Stimulated activated memory B cell treated with anti-CD40 and anti-IgM and Interleukin-4, amounts not matched to agents 10 μg/mL and 1 μg/mL and 100 μg/mL, for 72 hours (primary cell): ENCODE measurements around the gene SLC41A1.

Experiments used
- ATAC-seq: fragments of 150-1000 bp; cut with Tn5 transposase; 2 replicates; pipeline ENCODE4 v1.10.0; 2021
- H3K27ac Mint-ChIP-seq: one replicate; pipeline ENCODE4 v1.8.0; 2022; ENCODE audit warnings: mild to moderate bottlenecking, mixed read lengths
- H3K27me3 Mint-ChIP-seq: one replicate; pipeline ENCODE4 v1.8.0; 2022; ENCODE audit warnings: mixed read lengths
- H3K36me3 Mint-ChIP-seq: one replicate; pipeline ENCODE4 v1.8.0; 2022; ENCODE audit warnings: mixed read lengths
- H3K4me1 Mint-ChIP-seq: one replicate; pipeline ENCODE4 v1.8.0; 2022; ENCODE audit warnings: mixed read lengths
- H3K4me3 Mint-ChIP-seq: one replicate; pipeline ENCODE4 v1.8.0; 2022; ENCODE audit warnings: mild to moderate bottlenecking, moderate library complexity, mixed read lengths
- H3K9me3 Mint-ChIP-seq: one replicate; pipeline ENCODE4 v1.8.0; 2022; ENCODE audit warnings: mixed read lengths

SLC41A1 gene

GRCh38 chr1:205805082-205805711, 7.8 kb downstream of the SLC41A1 start:
- peak overlapping the region; percentile 73 for H3K27ac Mint-ChIP-seq
- H3K9me3 Mint-ChIP-seq = no peaks in the 10 kb centered on the region
- H3K4me1 Mint-ChIP-seq = peaks cover 62% of the 10 kb centered on the region
- ATAC-seq = peak; percentile 58
- H3K4me3 Mint-ChIP-seq = peak overlapping the region; percentile 56
- H3K27me3 Mint-ChIP-seq = no peaks in the 10 kb centered on the region
- H3K36me3 Mint-ChIP-seq = peaks cover 62% of the 10 kb centered on the region

- no peak for ATAC-seq
- Mint-ChIP-seq H3K9me3 (no peaks in the 10 kb centered on the region), H3K4me3 (no peak overlapping the region), H3K27me3 (no peaks in the 10 kb centered on the region), H3K36me3 (peaks cover 62% of the 10 kb centered on the region), H3K27ac (peak overlapping the region; percentile 73), H3K4me1 (peaks cover 56% of the 10 kb centered on the region)
These were observed 8.4 kb downstream of the SLC41A1 start for GRCh38 chr1:205804605-205805004.

GRCh38 chr1:205803986-205804385, 9.0 kb downstream of the SLC41A1 start:
- Mint-ChIP-seq H3K4me3 (no peak overlapping the region), H3K36me3 (peaks cover 61% of the 10 kb centered on the region), H3K4me1 (peaks cover 50% of the 10 kb centered on the region), H3K27ac (peak overlapping the region; percentile 73), H3K27me3 (no peaks in the 10 kb centered on the region), H3K9me3 (no peaks in the 10 kb centered on the region)
- no peak for ATAC-seq

GRCh38 chr1:205802060-205802459, 10.9 kb downstream of the SLC41A1 start:
- no peak overlapping the region for H3K27ac Mint-ChIP-seq
- H3K9me3 Mint-ChIP-seq = no peaks in the 10 kb centered on the region
- peaks cover 64% of the 10 kb centered on the region for H3K36me3 Mint-ChIP-seq
- H3K27me3 Mint-ChIP-seq = no peaks in the 10 kb centered on the region
- H3K4me3 Mint-ChIP-seq = no peak overlapping the region
- H3K4me1 Mint-ChIP-seq = peaks cover 34% of the 10 kb centered on the region
- ATAC-seq = no peak

- no peak overlapping the region for H3K4me3 Mint-ChIP-seq
- no peaks in the 10 kb centered on the region for H3K27me3 Mint-ChIP-seq
- H3K27ac Mint-ChIP-seq = no peak overlapping the region
- H3K36me3 Mint-ChIP-seq = peaks cover 64% of the 10 kb centered on the region
- ATAC-seq = no peak
- no peaks in the 10 kb centered on the region for H3K9me3 Mint-ChIP-seq
- H3K4me1 Mint-ChIP-seq = peaks cover 26% of the 10 kb centered on the region
These were observed 11.9 kb downstream of the SLC41A1 start for GRCh38 chr1:205800981-205801703.

GRCh38 chr1:205800427-205800826, 12.6 kb downstream of the SLC41A1 start:
- H3K4me3 Mint-ChIP-seq = no peak overlapping the region
- H3K27ac Mint-ChIP-seq = no peak overlapping the region
- ATAC-seq = no peak

GRCh38 chr1:205798577-205798976, 14.4 kb downstream of the SLC41A1 start:
- Mint-ChIP-seq H3K4me3 (no peak overlapping the region), H3K9me3 (no peaks in the 10 kb centered on the region), H3K27ac (peak overlapping the region; percentile 38), H3K36me3 (peaks cover 73% of the 10 kb centered on the region), H3K27me3 (no peaks in the 10 kb centered on the region), H3K4me1 (peaks cover 25% of the 10 kb centered on the region)
- no peak for ATAC-seq

More at GRCh38 chr1:205800427-205800826, 12.6 kb downstream of the SLC41A1 start:
- Mint-ChIP-seq H3K36me3 (peaks cover 64% of the 10 kb centered on the region), H3K9me3 (no peaks in the 10 kb centered on the region), H3K4me1 (peaks cover 24% of the 10 kb centered on the region), H3K27me3 (no peaks in the 10 kb centered on the region)

- Mint-ChIP-seq H3K36me3 (peaks cover 83% of the 10 kb centered on the region), H3K27ac (peak overlapping the region; percentile 89)
These were observed 15.8 kb downstream of the SLC41A1 start for GRCh38 chr1:205797168-205797567.

GRCh38 chr1:205794011-205794730, 18.8 kb downstream of the SLC41A1 start:
- Mint-ChIP-seq H3K27ac (peak overlapping the region; percentile 89), H3K36me3 (peaks cover 92% of the 10 kb centered on the region), H3K9me3 (no peaks in the 10 kb centered on the region), H3K27me3 (no peaks in the 10 kb centered on the region), H3K4me3 (peak overlapping the region; percentile 10), H3K4me1 (peaks cover 46% of the 10 kb centered on the region)
- peak; percentile 84 for ATAC-seq

More at GRCh38 chr1:205797168-205797567, 15.8 kb downstream of the SLC41A1 start:
- H3K9me3 Mint-ChIP-seq = no peaks in the 10 kb centered on the region
- ATAC-seq = no peak
- H3K4me3 Mint-ChIP-seq = no peak overlapping the region
- H3K27me3 Mint-ChIP-seq = no peaks in the 10 kb centered on the region
- H3K4me1 Mint-ChIP-seq = peaks cover 38% of the 10 kb centered on the region

GRCh38 chr1:205792961-205793673, 19.9 kb downstream of the SLC41A1 start:
- H3K27ac Mint-ChIP-seq = peak overlapping the region; percentile 89
- H3K4me1 Mint-ChIP-seq = peaks cover 46% of the 10 kb centered on the region
- peak overlapping the region; percentile 11 for H3K4me3 Mint-ChIP-seq
- ATAC-seq = peak; percentile 25
- no peaks in the 10 kb centered on the region for H3K9me3 Mint-ChIP-seq
- H3K27me3 Mint-ChIP-seq = no peaks in the 10 kb centered on the region
- peaks cover 83% of the 10 kb centered on the region for H3K36me3 Mint-ChIP-seq

GRCh38 chr1:205792481-205792881, 20.5 kb downstream of the SLC41A1 start:
- no peaks in the 10 kb centered on the region for H3K27me3 Mint-ChIP-seq
- H3K4me3 Mint-ChIP-seq = no peak overlapping the region
- peaks cover 46% of the 10 kb centered on the region for H3K4me1 Mint-ChIP-seq
- peaks cover 76% of the 10 kb centered on the region for H3K36me3 Mint-ChIP-seq
- ATAC-seq = peak; percentile 86
- H3K27ac Mint-ChIP-seq = peak overlapping the region; percentile 89
- H3K9me3 Mint-ChIP-seq = no peaks in the 10 kb centered on the region

- Mint-ChIP-seq H3K4me3 (no peak overlapping the region), H3K27ac (peak overlapping the region; percentile 89), H3K27me3 (no peaks in the 10 kb centered on the region), H3K4me1 (peaks cover 46% of the 10 kb centered on the region), H3K36me3 (peaks cover 68% of the 10 kb centered on the region), H3K9me3 (no peaks in the 10 kb centered on the region)
- peak; percentile 71 for ATAC-seq
These were observed 21.3 kb downstream of the SLC41A1 start for GRCh38 chr1:205791568-205792180.

- peaks cover 11% of the 10 kb centered on the region for H3K4me1 Mint-ChIP-seq
- H3K36me3 Mint-ChIP-seq = peaks cover 30% of the 10 kb centered on the region
- no peaks in the 10 kb centered on the region for H3K27me3 Mint-ChIP-seq
- ATAC-seq = no peak
- no peak overlapping the region for H3K27ac Mint-ChIP-seq
- H3K4me3 Mint-ChIP-seq = no peak overlapping the region
- no peaks in the 10 kb centered on the region for H3K9me3 Mint-ChIP-seq
These were observed 25.6 kb downstream of the SLC41A1 start for GRCh38 chr1:205787287-205787916.

GRCh38 chr1:205786601-205787000, 26.4 kb downstream of the SLC41A1 start:
- Mint-ChIP-seq H3K9me3 (no peaks in the 10 kb centered on the region), H3K4me3 (no peak overlapping the region), H3K4me1 (peaks cover 3% of the 10 kb centered on the region), H3K27ac (no peak overlapping the region), H3K27me3 (no peaks in the 10 kb centered on the region), H3K36me3 (peaks cover 22% of the 10 kb centered on the region)
- no peak for ATAC-seq
